Astrocyte (in vitro differentiated cells and primary cell): ENCODE measurements around the gene HEXD. TPM values are rescaled to one million over a fixed set of nuclear protein-coding genes. Genes with fewer than 3 reads are reported as not detected.
"Not testable (repeated sequence)": the region's sequence is repeated elsewhere in the genome, so short reads cannot be mapped to it uniquely, and the experiment has no call there.

Experiments
- DNase-seq: peaks from one replicate; pipeline ENCODE4 v3.0.0-alpha.2; 2010; ENCODE audit warnings: low read depth
- FAIRE-seq: peaks from 2 replicates; lab custom pipeline; 2011; peaks lifted over from hg19 to GRCh38; lab: Jason Lieb, UNC
- H2AFZ ChIP-seq: 2 replicates; pipeline ENCODE4 v1.6.0; 2012; ENCODE audit warnings: low read depth, low read length, inconsistent platforms
- H3K27ac ChIP-seq: 2 replicates; pipeline ENCODE4 v1.5.1; 2011; ENCODE audit warnings: low read depth, low read length, inconsistent platforms
- H3K27me3 ChIP-seq: 2 replicates; pipeline ENCODE4 v1.6.0; 2011; ENCODE audit warnings: low read length, inconsistent platforms; ENCODE audit not compliant: insufficient read depth
- H3K36me3 ChIP-seq: 2 replicates; pipeline ENCODE4 v1.5.1; 2011; ENCODE audit warnings: low read length, inconsistent platforms; ENCODE audit not compliant: insufficient read depth
- H3K4me1 ChIP-seq: 2 replicates; pipeline ENCODE4 v1.5.1; 2011; ENCODE audit warnings: low read length, inconsistent platforms; ENCODE audit not compliant: insufficient read depth
- H3K4me2 ChIP-seq: 2 replicates; pipeline ENCODE4 v1.6.0; 2012; ENCODE audit warnings: low read length, inconsistent platforms
- H3K4me3 ChIP-seq: 2 replicates; pipeline ENCODE4 v1.5.1; 2011; ENCODE audit warnings: low read depth, mild to moderate bottlenecking, low read length, inconsistent platforms; ENCODE audit not compliant: insufficient read depth
- H3K79me2 ChIP-seq: 2 replicates; pipeline ENCODE4 v1.6.0; 2012; ENCODE audit warnings: mild to moderate bottlenecking, low read length, inconsistent platforms; ENCODE audit not compliant: insufficient read depth
- H3K9ac ChIP-seq: 2 replicates; pipeline ENCODE4 v1.6.0; 2012; ENCODE audit warnings: mild to moderate bottlenecking, low read length, inconsistent platforms
- H3K9me3 ChIP-seq: 2 replicates; pipeline ENCODE4 v1.5.1; 2012; ENCODE audit warnings: low read depth, mild to moderate bottlenecking, low read length, inconsistent platforms; ENCODE audit not compliant: insufficient read depth
- H4K20me1 ChIP-seq: 2 replicates; pipeline ENCODE4 v1.6.0; 2012; ENCODE audit warnings: low read length, inconsistent platforms; ENCODE audit not compliant: insufficient read depth
- H3K27ac Mint-ChIP-seq: one replicate; pipeline ENCODE4 v1.8.0; 2021; ENCODE audit warnings: mild to moderate bottlenecking, mixed read lengths; ENCODE audit not compliant: unreplicated experiment
- H3K27me3 Mint-ChIP-seq: one replicate; pipeline ENCODE4 v1.8.0; 2021; ENCODE audit warnings: low read depth, mixed read lengths; ENCODE audit not compliant: unreplicated experiment
- H3K36me3 Mint-ChIP-seq: one replicate; pipeline ENCODE4 v1.8.0; 2021; ENCODE audit warnings: low read depth, mixed read lengths; ENCODE audit not compliant: unreplicated experiment
- H3K4me1 Mint-ChIP-seq: one replicate; pipeline ENCODE4 v1.8.0; 2021; ENCODE audit warnings: low read depth, mixed read lengths; ENCODE audit not compliant: unreplicated experiment
- H3K4me3 Mint-ChIP-seq: one replicate; pipeline ENCODE4 v1.8.0; 2021; ENCODE audit warnings: mild to moderate bottlenecking, moderate library complexity, mixed read lengths; ENCODE audit not compliant: unreplicated experiment
- H3K9me3 Mint-ChIP-seq: one replicate; pipeline ENCODE4 v1.8.0; 2021; ENCODE audit warnings: mild to moderate bottlenecking, mixed read lengths; ENCODE audit not compliant: unreplicated experiment
- EZH2 ChIP-seq: IDR thresholded peaks from 2 replicates; pipeline ENCODE4 v1.6.1; 2012; ENCODE audit warnings: mild to moderate bottlenecking, low read length, inconsistent platforms; ENCODE audit not compliant: insufficient read depth
- total RNA-seq: library from RNA; stranded (reverse); gene quantifications from 2 replicates; pipeline ENCODE4 v1.2.1, GENCODE V29; 2021
- TF ChIP-seq, protein P1 (sequence below): IDR thresholded peaks from 2 replicates; pipeline ENCODE4 v1.5.1; 2011; ENCODE audit warnings: low read depth, mild to moderate bottlenecking, inconsistent platforms, low read length, moderate library complexity; ENCODE audit not compliant: insufficient read depth

HEXD gene
- total RNA-seq, 1 donor from 2014 or later = 11.1 TPM

DNA sequence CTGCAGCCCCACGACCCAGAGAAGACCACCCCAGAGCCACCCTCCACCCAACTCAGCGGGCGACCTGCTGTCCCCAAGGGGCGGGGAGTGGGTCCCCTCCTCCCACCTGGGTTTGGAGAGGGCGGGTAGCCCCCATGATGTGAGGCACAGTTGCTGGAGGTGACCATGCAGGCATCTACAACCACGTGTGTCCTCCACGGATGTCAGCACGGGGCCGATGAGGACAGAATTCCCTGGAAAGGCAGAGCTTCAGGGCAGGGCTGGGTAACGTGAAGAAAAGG, 39.5 kb upstream of the HEXD start:
- H3K36me3 ChIP-seq = no peaks in the 10 kb centered on the region
- no peak overlapping the region for H3K9ac ChIP-seq
- Mint-ChIP-seq H3K9me3 (no peaks in the 10 kb centered on the region), H3K4me3 (no peak overlapping the region), H3K36me3 (no peaks in the 10 kb centered on the region), H3K4me1 (no peaks in the 10 kb centered on the region), H3K27ac (no peak overlapping the region), H3K27me3 (peaks cover 37% of the 10 kb centered on the region)
- H4K20me1 ChIP-seq = no peaks in the 10 kb centered on the region
- DNase-seq (no peak), FAIRE-seq (no peak)
- H3K4me1 ChIP-seq = no peaks in the 10 kb centered on the region
- H3K4me2 ChIP-seq = no peak overlapping the region
- no peak overlapping the region for H3K4me3 ChIP-seq
- no peaks in the 10 kb centered on the region for H3K79me2 ChIP-seq
- no peaks in the 10 kb centered on the region for H3K9me3 ChIP-seq
- no peak for TF ChIP-seq EZH2
- TF ChIP-seq, protein P1, sequence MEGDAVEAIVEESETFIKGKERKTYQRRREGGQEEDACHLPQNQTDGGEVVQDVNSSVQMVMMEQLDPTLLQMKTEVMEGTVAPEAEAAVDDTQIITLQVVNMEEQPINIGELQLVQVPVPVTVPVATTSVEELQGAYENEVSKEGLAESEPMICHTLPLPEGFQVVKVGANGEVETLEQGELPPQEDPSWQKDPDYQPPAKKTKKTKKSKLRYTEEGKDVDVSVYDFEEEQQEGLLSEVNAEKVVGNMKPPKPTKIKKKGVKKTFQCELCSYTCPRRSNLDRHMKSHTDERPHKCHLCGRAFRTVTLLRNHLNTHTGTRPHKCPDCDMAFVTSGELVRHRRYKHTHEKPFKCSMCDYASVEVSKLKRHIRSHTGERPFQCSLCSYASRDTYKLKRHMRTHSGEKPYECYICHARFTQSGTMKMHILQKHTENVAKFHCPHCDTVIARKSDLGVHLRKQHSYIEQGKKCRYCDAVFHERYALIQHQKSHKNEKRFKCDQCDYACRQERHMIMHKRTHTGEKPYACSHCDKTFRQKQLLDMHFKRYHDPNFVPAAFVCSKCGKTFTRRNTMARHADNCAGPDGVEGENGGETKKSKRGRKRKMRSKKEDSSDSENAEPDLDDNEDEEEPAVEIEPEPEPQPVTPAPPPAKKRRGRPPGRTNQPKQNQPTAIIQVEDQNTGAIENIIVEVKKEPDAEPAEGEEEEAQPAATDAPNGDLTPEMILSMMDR = no peak
- no peak overlapping the region for H3K27ac ChIP-seq
- peaks cover 27% of the 10 kb centered on the region for H3K27me3 ChIP-seq
- no peak overlapping the region for H2AFZ ChIP-seq

DNA sequence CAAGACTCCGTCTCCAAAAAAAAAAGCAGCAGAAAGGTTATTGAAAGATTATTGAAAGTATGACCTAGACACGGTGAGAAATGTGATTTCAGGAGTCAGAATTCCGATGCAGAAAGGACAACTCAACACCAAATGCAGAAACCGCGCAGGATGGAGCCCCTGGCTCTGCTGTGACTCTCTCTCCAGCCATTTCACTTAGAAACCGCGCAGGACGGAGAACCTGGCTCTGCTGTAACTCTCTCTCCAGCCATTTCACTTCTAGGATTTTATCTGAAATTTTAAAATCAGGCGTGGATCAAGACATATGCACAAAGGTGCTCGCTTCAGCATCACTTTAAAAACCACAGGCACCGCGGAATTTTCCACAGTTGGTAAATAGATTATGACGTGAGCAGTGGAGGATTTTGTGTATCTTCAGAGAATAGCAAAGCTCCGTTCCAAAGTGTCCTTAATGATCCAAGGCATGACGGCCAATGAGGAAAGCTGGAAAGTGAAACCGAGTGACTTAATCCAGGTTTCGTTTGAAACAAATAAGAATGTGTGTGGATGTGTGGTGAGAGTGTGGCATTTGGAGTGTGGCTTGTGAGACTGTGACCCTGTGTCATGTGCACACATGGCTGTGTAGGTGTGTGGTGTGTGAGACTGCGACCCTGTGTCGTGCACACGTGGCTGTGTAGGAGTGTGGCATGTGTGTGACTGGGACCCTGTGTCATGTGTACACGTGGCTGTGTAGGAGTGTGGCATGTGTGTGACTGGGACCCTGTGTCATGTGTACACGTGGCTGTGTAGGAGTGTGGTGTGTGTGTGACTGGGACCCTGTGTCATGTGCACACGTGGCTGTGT, 37.1 kb upstream of the HEXD start:
- Histone ChIP-seq H4K20me1 (no peaks in the 10 kb centered on the region), H3K9ac (no peak overlapping the region), H3K27me3 (peaks cover 17% of the 10 kb centered on the region), H3K9me3 (no peaks in the 10 kb centered on the region), H3K36me3 (no peaks in the 10 kb centered on the region), H3K79me2 (no peaks in the 10 kb centered on the region), H3K4me2 (no peak overlapping the region), H3K4me1 (no peaks in the 10 kb centered on the region), H3K27ac (no peak overlapping the region), H2AFZ (no peak overlapping the region), H3K4me3 (no peak overlapping the region)
- Mint-ChIP-seq H3K27me3 (peaks cover 32% of the 10 kb centered on the region), H3K27ac (no peak overlapping the region), H3K36me3 (no peaks in the 10 kb centered on the region), H3K4me1 (no peaks in the 10 kb centered on the region), H3K9me3 (no peaks in the 10 kb centered on the region), H3K4me3 (no peak overlapping the region)
- FAIRE-seq = no peak
- TF ChIP-seq, protein P1 = no peak
- TF ChIP-seq EZH2 = no peak
- no peak for DNase-seq

DNA sequence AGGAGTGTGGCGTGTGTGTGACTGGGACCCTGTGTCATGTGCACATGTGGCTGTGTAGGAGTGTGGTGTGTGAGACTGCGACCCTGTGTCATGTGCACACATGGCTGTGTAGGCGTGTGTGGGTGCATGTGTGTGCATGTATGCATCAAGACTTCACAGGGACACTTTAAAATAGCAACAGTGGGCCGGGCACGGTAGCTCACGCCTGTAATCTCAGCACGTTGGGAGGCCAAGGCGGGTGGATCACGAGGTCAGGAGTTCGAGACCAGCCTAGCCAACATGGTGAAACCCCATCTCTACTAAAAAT, 36.5 kb upstream of the HEXD start:
- not testable (repeated sequence) for H3K36me3 Mint-ChIP-seq, H3K4me2 ChIP-seq, H3K9me3 Mint-ChIP-seq, H3K4me1 ChIP-seq, H3K4me3 Mint-ChIP-seq, H3K4me1 Mint-ChIP-seq, DNase-seq, H3K79me2 ChIP-seq, H2AFZ ChIP-seq, H3K9ac ChIP-seq, H3K36me3 ChIP-seq, H3K27ac ChIP-seq, H3K4me3 ChIP-seq, H3K9me3 ChIP-seq, H3K27ac Mint-ChIP-seq, H4K20me1 ChIP-seq, FAIRE-seq
- peaks cover 29% of the 10 kb centered on the region for H3K27me3 Mint-ChIP-seq
- H3K27me3 ChIP-seq = peaks cover 15% of the 10 kb centered on the region

DNA sequence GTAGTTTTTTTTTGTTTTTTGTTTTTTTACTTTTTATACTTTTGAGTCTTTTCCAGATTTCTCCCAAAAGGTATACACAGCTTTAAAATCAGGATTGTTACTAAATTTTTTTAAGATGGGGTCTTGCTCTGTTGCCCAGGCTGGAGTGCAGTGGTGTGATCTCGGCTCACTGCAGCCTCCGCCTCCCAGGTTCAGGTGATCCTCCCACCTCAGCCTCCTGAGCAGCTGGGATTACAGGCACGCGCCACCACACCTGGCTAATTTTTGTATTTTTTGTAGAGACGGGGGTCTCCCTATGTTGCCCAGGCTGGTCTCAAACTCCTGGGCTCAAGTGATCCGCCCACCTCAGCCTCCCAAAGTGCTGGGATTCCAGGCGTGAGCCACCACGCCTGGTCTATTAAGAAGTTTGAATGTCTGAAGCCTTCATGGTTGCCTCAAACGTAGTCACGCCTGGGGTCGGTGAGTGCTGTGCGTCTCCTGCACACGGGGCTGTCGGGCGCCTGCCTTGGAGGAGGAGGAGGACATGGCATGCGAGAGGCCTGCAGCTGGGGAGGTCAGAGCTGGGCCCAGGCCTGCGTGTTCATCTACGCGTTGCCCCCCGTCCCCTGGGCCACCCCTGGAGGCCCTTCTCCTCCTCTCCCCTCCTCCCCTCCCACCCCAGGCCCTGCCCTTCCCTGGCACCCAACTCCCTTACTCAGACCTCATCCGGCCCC, 35.8 kb upstream of the HEXD start:
- H3K4me1 ChIP-seq, H3K9me3 Mint-ChIP-seq, H3K36me3 Mint-ChIP-seq, H3K4me2 ChIP-seq, H3K4me3 Mint-ChIP-seq, H3K27ac Mint-ChIP-seq, H3K79me2 ChIP-seq, H3K27ac ChIP-seq, H3K9me3 ChIP-seq, H3K9ac ChIP-seq, H3K36me3 ChIP-seq, H3K4me1 Mint-ChIP-seq, H4K20me1 ChIP-seq, DNase-seq, FAIRE-seq, H2AFZ ChIP-seq, H3K4me3 ChIP-seq: not testable (repeated sequence)
- peaks cover 15% of the 10 kb centered on the region for H3K27me3 ChIP-seq
- H3K27me3 Mint-ChIP-seq = peaks cover 28% of the 10 kb centered on the region
